Naive thymus-derived CD8-positive, alpha-beta T cell (primary cell): ENCODE measurements around the gene ATG13. TPM values are rescaled to one million over a fixed set of nuclear protein-coding genes. Genes with fewer than 3 reads are reported as not detected.

Experiments used
- ATAC-seq, 2 donors: fragments of 150-1000 bp; cut with Tn5 transposase in 1 of 2; sonication (Bioruptor Pico), chemical (Tn5 transposase) in 1 of 2; 1 replicate in 1 of 2; 2 replicates in 1 of 2; pipeline ENCODE4 v1.10.0; 2021; ENCODE audit warnings: mild to moderate bottlenecking in 2 of 2, moderate library complexity in 2 of 2
- POLR2A ChIA-PET: fragments of 350-600 bp; sonication (Branson Sonifier 250); formaldehyde crosslinking; loops from one replicate; lab custom pipeline; 2021; ENCODE audit warnings: antibody characterized with exemption; lab: Charles Lee
- DNase-seq, 10 donors: peaks; one replicate each; pipeline versions ENCODE4 v3.0.0 to v3.0.0-alpha.2; 2020 to 2022
- H3K27ac Mint-ChIP-seq, 10 donors: one replicate each; pipeline ENCODE4 v1.8.0; 2020 to 2022; ENCODE audit warnings: mild to moderate bottlenecking in 10 of 10, mixed read lengths in 10 of 10, moderate library complexity in 4 of 10, inconsistent platforms in 1 of 10
- H3K27me3 Mint-ChIP-seq, 5 donors: one replicate each; pipeline ENCODE4 v1.8.0; 2021 to 2022; ENCODE audit warnings: mixed read lengths in 5 of 5
- H3K36me3 Mint-ChIP-seq, 3 donors: one replicate each; pipeline ENCODE4 v1.8.0; 2020 to 2022; ENCODE audit warnings: mixed read lengths in 3 of 3, mild to moderate bottlenecking in 2 of 3, inconsistent platforms in 1 of 3
- H3K4me1 Mint-ChIP-seq, 4 donors: one replicate each; pipeline ENCODE4 v1.8.0; 2021 to 2022; ENCODE audit warnings: mixed read lengths in 4 of 4
- H3K4me3 Mint-ChIP-seq, 10 donors: one replicate each; pipeline ENCODE4 v1.8.0; 2020 to 2022; ENCODE audit warnings: mild to moderate bottlenecking in 10 of 10, mixed read lengths in 10 of 10, moderate library complexity in 6 of 10, inconsistent platforms in 1 of 10
- H3K9me3 Mint-ChIP-seq, 9 donors: one replicate each; pipeline ENCODE4 v1.8.0; 2020 to 2022; ENCODE audit warnings: mixed read lengths in 9 of 9, mild to moderate bottlenecking in 3 of 9, inconsistent platforms in 1 of 9, moderate library complexity in 1 of 9
- polyA plus RNA-seq, 3 donors: library from polyadenylated mRNA; unstranded; fragments of 300-500 nt; fragmentation: Illumina TruSeq; gene quantifications; one replicate each; pipeline ENCODE4 v1.2.3, GENCODE V29; 2021
- total RNA-seq, 8 experiments: library from RNA in 2 of 8; stranded (reverse) in 2 of 8; gene quantifications; one replicate each; pipeline ENCODE4 v1.2.3 and lab custom pipeline; 2021 to 2026

ATG13 gene
- total and polyA plus RNA-seq, 5 experiments from 2014 or later = 59.6 to 98.6 (median 77.9) TPM

DNA sequence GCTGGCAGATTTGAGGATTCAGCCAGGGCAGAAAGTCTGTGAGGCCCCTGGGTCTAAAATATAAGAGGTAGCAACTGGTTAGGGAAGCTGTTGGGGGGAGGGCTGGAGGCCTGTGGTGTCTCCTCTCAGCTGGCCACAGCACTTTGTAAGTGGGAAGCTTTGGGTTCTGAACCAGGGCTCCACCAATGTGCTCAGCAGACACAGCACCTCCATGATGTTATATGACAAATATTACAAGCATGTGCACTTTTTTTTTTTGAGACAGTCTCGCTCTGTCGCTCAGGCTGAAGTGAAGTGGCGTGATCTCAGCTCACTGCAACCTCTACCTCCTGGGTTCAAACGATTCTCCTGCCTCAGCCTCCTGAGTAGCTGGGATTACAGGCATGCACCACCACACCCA is 75.1 kb downstream of the ATG13 start:
- Mint-ChIP-seq H3K27ac (no peak overlapping the region), H3K4me1 (peaks cover 7 to 40% (median 11%) of the 10 kb centered on the region in 4 donors), H3K27me3 (no peaks in the 10 kb centered on the region), H3K9me3 (no peaks in the 10 kb centered on the region), H3K36me3 (peaks cover 0 to 77% (median 7%) of the 10 kb centered on the region in 3 donors), H3K4me3 (no peak overlapping the region)
- ATAC-seq (no peak), DNase-seq (no peak)
- POLR2A ChIA-PET = interaction anchor here (0.9 kb wide), 1 partner anchor 21 kb away, joined by 4 read pairs; no protein-coding TSS in a partner anchor

DNA sequence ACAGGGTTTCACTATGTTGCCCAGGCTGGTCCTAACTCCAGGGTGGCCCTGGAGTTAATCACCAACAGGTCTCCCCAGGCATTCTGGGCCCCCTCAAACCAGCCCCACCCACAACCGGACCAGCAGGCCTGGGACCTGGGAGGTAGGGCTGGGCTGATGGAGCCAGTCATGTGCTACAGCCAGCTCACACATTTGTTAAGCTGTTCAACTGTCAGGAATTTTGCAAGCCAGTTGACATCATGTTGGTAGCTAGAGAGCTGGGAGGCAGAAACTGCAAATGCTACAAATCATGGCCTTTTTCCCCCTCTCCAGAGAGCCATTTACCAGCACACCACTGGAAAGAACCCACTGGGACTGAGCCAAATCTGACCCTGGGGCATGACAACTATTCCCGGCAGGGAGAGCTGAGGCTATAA is 76.3 kb downstream of the ATG13 start:
- ATAC-seq = no peak
- peaks cover 0 to 74% (median 7%) of the 10 kb centered on the region in 3 donors for H3K36me3 Mint-ChIP-seq
- no peak for DNase-seq
- POLR2A ChIA-PET = no interaction called here
- no peak overlapping the region for H3K4me3 Mint-ChIP-seq
- no peaks in the 10 kb centered on the region for H3K9me3 Mint-ChIP-seq
- no peaks in the 10 kb centered on the region for H3K27me3 Mint-ChIP-seq
- peak overlapping the region in 2 of 10 donors; percentile 35 to 47 for H3K27ac Mint-ChIP-seq
- H3K4me1 Mint-ChIP-seq = peaks cover 15 to 43% (median 20%) of the 10 kb centered on the region in 4 donors

DNA sequence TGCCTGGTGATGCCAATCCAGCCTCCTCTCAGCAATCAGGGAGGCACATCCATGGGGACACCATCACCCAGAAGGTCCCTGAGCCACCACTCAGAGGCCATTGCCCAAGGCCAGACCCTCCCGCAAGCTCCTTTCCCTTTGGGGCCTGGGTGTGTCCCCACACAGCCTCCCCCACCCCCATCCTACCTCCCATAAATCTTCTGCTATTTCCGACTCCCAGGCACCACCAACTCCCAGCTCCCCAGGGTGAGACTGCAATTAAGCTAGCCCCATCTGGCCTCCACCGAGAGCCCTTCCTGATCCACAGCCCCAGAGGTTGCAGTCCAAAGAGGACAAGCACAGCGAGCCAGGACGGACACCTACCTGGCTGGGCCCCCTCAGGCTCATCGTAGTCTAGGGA is 76.7 kb downstream of the ATG13 start:
- H3K36me3 Mint-ChIP-seq = peaks cover 0 to 70% (median 7%) of the 10 kb centered on the region in 3 donors
- H3K27ac Mint-ChIP-seq = peak overlapping the region in 4 of 10 donors; percentile 29 to 79 (median 77)
- no peak for ATAC-seq
- H3K4me3 Mint-ChIP-seq = no peak overlapping the region
- POLR2A ChIA-PET = no interaction called here
- peaks cover 15 to 46% (median 25%) of the 10 kb centered on the region in 4 donors for H3K4me1 Mint-ChIP-seq
- DNase-seq = no peak
- no peaks in the 10 kb centered on the region for H3K9me3 Mint-ChIP-seq
- no peaks in the 10 kb centered on the region for H3K27me3 Mint-ChIP-seq

DNA sequence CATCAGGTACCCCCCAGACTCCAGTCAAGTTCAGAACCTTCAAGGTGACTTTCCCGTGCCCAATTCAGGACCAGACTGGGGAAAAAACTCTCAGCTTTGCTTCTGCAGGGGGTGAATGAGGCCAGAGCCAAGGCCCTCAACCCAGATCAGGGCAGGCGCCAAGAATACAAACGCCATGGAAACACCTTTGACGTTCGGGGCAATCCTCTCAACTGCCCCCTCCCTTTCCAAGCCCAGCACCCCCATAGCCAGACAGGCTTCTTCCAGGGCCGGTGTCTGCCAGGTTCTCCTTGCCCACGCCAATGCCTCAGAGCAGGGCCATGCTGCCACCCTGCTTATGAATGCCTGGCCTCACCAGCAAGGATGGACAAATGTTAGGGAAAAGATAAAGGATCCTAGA is 77.3 kb downstream of the ATG13 start:
- POLR2A ChIA-PET = no interaction called here
- peaks cover 0 to 66% (median 7%) of the 10 kb centered on the region in 3 donors for H3K36me3 Mint-ChIP-seq
- H3K4me1 Mint-ChIP-seq = peaks cover 15 to 48% (median 28%) of the 10 kb centered on the region in 4 donors

DNA sequence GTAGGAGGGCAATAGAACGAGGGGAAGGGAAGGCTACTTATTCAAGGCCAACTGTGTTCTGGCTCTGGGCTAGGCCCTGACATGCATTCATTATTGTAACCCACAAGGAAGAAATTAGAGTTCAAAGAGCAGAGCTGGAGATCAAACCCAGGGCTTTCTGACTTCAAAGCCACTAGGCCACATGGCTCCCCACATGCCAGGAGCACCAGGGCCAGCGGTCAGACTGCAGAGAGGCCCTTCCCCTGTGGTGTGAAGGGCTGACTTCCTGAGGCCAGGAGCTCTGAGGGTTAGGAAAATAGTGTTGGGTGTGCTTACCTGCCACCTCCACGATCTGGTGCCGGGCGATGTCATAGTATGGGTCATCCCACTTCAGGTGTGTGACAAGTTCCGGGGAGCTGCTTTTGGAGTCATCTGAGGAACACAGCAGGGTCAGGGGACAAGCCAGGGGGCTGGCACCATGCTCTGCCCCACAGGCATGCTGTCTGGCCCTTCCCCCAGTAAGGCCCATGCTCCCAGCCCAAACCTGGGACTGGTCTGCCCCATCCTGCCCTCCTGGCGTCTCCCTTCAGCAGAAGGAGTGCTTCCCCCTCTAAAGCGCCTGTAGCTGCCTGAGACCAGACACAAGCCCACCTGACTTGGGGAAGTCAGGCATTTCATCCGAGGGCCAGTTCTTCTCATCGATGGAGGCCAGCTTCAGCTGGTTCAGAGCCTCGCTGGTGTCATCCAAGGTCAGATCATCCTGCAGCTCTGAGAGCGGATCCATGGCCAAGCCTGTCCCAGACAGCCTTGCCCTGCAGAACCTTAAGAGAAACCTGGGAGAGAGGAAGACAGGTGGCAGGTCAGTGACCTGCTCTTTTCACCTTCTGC is 78.2 kb downstream of the ATG13 start:
- POLR2A ChIA-PET = interaction anchor here (6.3 kb wide), 1 partner anchor 23 kb away, joined by 91 read pairs; no protein-coding TSS in a partner anchor
- Mint-ChIP-seq H3K27ac (peak overlapping the region in 8 of 10 donors; percentile 4 to 77 (median 39)), H3K36me3 (peaks cover 0 to 62% (median 7%) of the 10 kb centered on the region in 3 donors), H3K4me1 (peaks cover 16 to 50% (median 32%) of the 10 kb centered on the region in 4 donors), H3K27me3 (no peaks in the 10 kb centered on the region), H3K9me3 (no peaks in the 10 kb centered on the region), H3K4me3 (peak overlapping the region in 3 of 10 donors; percentile 22 to 33 (median 26))
- ATAC-seq (no peak), DNase-seq (no peak)

More for the DNA sequence above, 77.3 kb downstream of the ATG13 start:
- peak overlapping the region in 1 of 10 donors; percentile 46 for H3K27ac Mint-ChIP-seq
- ATAC-seq (no peak), DNase-seq (no peak)
- no peak overlapping the region for H3K4me3 Mint-ChIP-seq
- H3K9me3 Mint-ChIP-seq = no peaks in the 10 kb centered on the region
- no peaks in the 10 kb centered on the region for H3K27me3 Mint-ChIP-seq

DNA sequence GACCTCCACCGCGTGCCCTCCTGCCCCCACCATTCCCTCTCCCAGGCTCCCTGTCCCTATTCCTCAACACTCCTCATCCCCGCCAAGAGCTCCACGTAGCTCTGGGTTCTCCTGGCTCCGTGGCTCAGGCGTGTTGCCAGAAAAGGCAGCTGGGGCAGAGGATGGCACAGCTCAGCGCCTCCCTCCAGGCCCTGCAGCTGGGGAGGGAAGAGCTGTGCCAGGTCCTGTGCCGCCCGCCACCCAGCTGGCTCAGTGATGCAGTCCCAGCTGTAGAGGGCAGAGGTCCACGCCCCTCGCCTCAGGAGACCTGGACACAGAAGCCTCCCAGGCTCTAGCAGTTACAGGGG is 78.8 kb downstream of the ATG13 start:
- POLR2A ChIA-PET = interaction anchor here (6.3 kb wide), 1 partner anchor 24 kb away, joined by 91 read pairs; no protein-coding TSS in a partner anchor
- Mint-ChIP-seq H3K4me3 (peak overlapping the region in 2 of 10 donors; percentile 22 to 33), H3K27ac (peak overlapping the region in 2 of 10 donors; percentile 59 to 77), H3K4me1 (peaks cover 17 to 53% (median 35%) of the 10 kb centered on the region in 4 donors), H3K27me3 (no peaks in the 10 kb centered on the region), H3K36me3 (peaks cover 0 to 56% (median 7%) of the 10 kb centered on the region in 3 donors), H3K9me3 (no peaks in the 10 kb centered on the region)
- DNase-seq = no peak
- no peak for ATAC-seq

DNA sequence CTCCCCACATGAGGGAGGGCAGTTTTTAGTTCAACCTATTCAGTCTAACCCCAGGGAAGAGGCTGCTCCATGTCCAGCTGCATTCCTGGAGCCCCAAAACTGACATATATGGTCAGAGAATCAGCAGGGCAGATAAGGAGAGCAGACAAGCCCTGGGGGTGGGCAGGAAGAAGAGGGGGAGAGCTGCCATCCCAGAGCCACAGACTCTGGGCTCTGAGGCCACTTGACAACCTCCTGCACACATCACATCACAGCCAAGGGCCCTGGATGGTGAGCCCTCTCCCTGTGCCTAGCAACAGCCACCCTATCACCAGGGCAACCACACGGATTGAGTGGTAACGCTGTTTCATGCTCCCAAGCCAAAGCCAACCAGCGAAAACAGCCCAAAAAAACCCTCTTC is 80.0 kb downstream of the ATG13 start:
- no peaks in the 10 kb centered on the region for H3K9me3 Mint-ChIP-seq
- no peak for DNase-seq
- peaks cover 0 to 54% (median 7%) of the 10 kb centered on the region in 3 donors for H3K36me3 Mint-ChIP-seq
- ATAC-seq = no peak
- no peaks in the 10 kb centered on the region for H3K27me3 Mint-ChIP-seq
- peak overlapping the region in 6 of 10 donors; percentile 5 to 98 (median 81) for H3K4me3 Mint-ChIP-seq
- peak overlapping the region in 9 of 10 donors; percentile 28 to 88 (median 69) for H3K27ac Mint-ChIP-seq
- peaks cover 22 to 64% (median 44%) of the 10 kb centered on the region in 4 donors for H3K4me1 Mint-ChIP-seq
- POLR2A ChIA-PET = interaction anchor here (0.9 to 6.3 kb wide), 3 partner anchors 25 to 104 kb away, joined by 3 to 91 read pairs (median 4); partner anchors contain the start of genes AMBRA1 and ATG13

DNA sequence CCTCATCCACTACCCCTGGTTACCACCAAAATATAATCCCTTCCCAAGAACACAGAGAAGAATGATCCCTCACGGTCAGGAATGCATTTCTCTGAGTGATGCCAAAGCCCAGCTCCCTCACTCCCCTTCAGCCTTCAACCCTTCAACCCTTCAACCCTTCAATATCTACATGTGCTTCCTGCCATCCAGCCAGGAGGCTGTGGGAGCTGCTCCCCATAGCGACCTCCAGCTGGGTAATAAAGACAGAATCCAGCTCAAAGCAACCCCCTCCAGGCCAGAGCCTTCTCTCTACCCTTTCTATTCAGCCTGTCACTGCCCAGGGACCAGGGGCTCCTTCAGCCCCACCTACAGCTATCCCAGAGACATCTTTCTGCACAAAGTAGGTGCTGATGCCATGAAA is 80.4 kb downstream of the ATG13 start:
- Mint-ChIP-seq H3K36me3 (peaks cover 0 to 54% (median 7%) of the 10 kb centered on the region in 3 donors), H3K27me3 (no peaks in the 10 kb centered on the region), H3K27ac (peak overlapping the region; percentile 23 to 88 (median 70)), H3K9me3 (no peaks in the 10 kb centered on the region), H3K4me1 (peaks cover 26 to 68% (median 48%) of the 10 kb centered on the region in 4 donors), H3K4me3 (peak overlapping the region; percentile 5 to 98 (median 64))
- no peak for ATAC-seq
- DNase-seq = no peak
- POLR2A ChIA-PET = interaction anchor here (1.2 to 6.3 kb wide), 2 partner anchors 25 to 80 kb away, joined by 3 to 91 read pairs; partner anchors contain the start of gene ATG13

DNA sequence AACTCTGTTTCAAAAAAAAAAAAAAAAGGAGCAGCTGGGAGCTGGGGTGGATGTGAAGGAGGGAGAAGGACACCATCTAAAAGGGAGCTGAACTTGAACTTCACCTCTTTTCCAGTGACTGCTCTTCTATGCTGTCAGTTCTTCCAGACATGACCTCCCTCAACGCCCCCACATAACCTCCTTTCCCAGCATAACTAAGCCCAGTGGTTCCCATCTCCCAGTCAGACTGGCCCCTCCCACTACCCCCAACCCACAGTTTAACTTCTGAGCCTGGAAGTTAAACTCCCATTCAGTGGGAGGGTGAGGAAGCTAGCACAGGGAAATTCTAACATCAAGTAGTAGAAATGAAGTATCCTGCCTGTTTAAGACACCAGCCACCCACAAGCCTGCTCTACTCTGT is 81.2 kb downstream of the ATG13 start:
- H3K4me3 Mint-ChIP-seq = peak overlapping the region; percentile 66 to 99 (median 98)

DNA sequence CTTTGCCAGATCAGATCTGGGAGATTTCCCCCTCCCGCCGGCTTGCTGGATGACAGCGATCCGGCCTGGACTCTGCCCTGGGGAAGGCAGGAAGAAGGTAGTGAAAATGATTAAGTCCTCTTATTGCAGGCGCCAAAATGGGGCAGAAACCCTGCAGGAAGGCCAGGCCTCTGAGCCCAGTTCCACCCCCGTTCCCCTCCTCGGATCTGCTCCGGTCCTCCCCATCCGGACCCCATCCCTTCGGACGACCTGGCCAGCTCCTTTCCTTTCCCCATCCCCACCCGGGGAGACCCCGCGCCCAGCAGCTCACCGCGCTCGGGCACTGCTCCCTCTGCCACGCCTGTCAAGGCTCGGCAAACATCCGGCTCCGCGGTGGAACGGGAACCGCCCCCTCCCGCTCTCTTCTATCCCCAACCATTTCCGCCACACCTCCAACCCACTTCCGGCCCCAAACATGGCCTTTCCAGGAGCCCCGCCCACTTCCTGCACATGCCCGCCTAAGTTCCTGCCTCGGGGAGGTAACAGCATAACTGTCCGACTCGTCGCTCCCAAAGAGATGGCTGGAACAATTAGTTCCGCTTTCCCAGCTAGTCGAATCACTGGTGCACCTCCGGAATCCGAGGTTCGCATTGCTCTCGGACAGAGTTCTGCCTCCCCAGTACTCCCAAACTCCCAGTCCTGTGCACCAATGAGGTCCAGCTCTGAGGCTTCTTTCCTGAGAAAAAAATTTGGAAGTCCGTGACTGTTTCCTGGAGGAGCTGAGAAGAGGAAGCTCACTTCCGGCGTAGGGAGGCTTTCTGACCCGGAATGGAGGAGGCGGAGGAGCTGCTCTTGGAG is 83.1 kb downstream of the ATG13 start, which contains the start of the genes ARHGAP1 and ZNF408:
TSS of gene ARHGAP1 (minus strand) at position 379 of the 837 bp plus-strand sequence. CDS start 4,512 bp downstream, outside the sequence.
TSS of gene ZNF408 (plus strand) at position 791 of the 837 bp plus-strand sequence. CDS start at position 808, 17 bp downstream.
- POLR2A ChIA-PET = interaction anchor here (0.5 to 6.3 kb wide), 20 partner anchors 13 to 1353 kb away, joined by 3 to 91 read pairs (median 4); partner anchors contain the start of genes ACP2, ATG13, CSTPP1 and HARBI1
- DNase-seq (peak; percentile 95 to 100 (median 99)), ATAC-seq (peak; percentile 92)
- Mint-ChIP-seq H3K36me3 (peaks cover 0 to 53% (median 0%) of the 10 kb centered on the region in 3 donors), H3K4me3 (peak within 1 kb of the TSS; percentile 96 to 99 (median 98)), H3K27ac (peak within 1 kb of the TSS; percentile 93 to 99 (median 97)), H3K27me3 (no peaks in the 10 kb centered on the region), H3K4me1 (peaks cover 22 to 71% (median 55%) of the 10 kb centered on the region in 4 donors), H3K9me3 (no peaks in the 10 kb centered on the region)

More for the DNA sequence above, 81.2 kb downstream of the ATG13 start:
- POLR2A ChIA-PET = interaction anchor here (0.6 to 6.3 kb wide), 4 partner anchors 26 to 149 kb away, joined by 3 to 91 read pairs (median 3); partner anchors contain the start of gene ATG13
- DNase-seq (no peak), ATAC-seq (no peak)
- Mint-ChIP-seq H3K4me1 (peaks cover 27 to 76% (median 56%) of the 10 kb centered on the region in 4 donors), H3K36me3 (peaks cover 0 to 54% (median 7%) of the 10 kb centered on the region in 3 donors), H3K27ac (peak overlapping the region in 6 of 10 donors; percentile 15 to 99 (median 72)), H3K9me3 (no peaks in the 10 kb centered on the region), H3K27me3 (no peaks in the 10 kb centered on the region)

DNA sequence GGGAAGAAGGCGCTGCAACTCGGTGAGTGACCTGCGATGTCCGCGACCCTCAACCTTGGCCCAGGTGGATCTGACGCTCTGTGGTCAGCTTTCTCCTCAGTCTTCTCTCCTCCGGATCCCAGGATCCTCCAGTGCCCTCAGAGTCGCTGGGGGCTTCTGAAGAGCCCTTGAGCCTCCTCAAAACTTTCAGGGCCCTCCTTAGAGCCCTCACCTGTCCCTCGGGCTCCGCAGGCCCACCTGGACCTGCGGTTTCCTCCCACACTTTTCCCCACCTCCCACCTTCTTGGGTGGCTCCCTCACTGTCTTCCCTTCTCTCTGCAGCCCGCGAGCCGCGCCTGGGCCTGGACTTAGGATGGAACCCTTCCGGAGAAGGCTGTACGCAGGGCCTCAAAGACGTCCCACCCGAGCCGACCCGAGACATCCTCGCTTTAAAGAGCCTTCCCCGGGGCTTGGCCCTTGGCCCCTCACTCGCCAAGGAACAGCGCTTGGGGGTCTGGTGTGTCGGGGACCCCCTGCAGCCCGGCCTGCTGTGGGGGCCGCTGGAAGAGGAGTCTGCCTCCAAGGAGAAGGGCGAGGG is 83.8 kb downstream of the ATG13 start:
- no peaks in the 10 kb centered on the region for H3K9me3 Mint-ChIP-seq
- H3K27me3 Mint-ChIP-seq = no peaks in the 10 kb centered on the region
- ATAC-seq = no peak
- peaks cover 0 to 53% (median 0%) of the 10 kb centered on the region in 3 donors for H3K36me3 Mint-ChIP-seq
- DNase-seq = no peak
- H3K4me3 Mint-ChIP-seq = peak overlapping the region; percentile 96 to 99 (median 98)
- H3K4me1 Mint-ChIP-seq = peaks cover 21 to 64% (median 53%) of the 10 kb centered on the region in 4 donors
- POLR2A ChIA-PET = interaction anchor here (0.5 to 6.3 kb wide), 13 partner anchors 28 to 1065 kb away, joined by 3 to 91 read pairs (median 4); partner anchors contain the start of genes ACP2, ATG13, CSTPP1 and HARBI1
- H3K27ac Mint-ChIP-seq = peak overlapping the region; percentile 93 to 99 (median 97)
